Left lung (tissue), 10 donors: ENCODE data around the gene DHX9. TPM values are rescaled to one million over a fixed set of nuclear protein-coding genes. Genes with fewer than 3 reads are reported as not detected.

Experiments used
- ATAC-seq: fragments of 200-7000 bp; cut with Tn5 transposase; one replicate; pipeline ENCODE4 v1.9.1; 2020; ENCODE audit warnings: moderate library complexity
- DNase-seq, 4 donors: peaks; one replicate each; pipeline ENCODE4 v3.0.0-alpha.2; 2013 to 2020
- H3K27ac ChIP-seq, 2 donors: fragments of 200-600 bp; sonication (generic) in 1 of 2; one replicate each; pipeline versions ENCODE4 v1.5.0 to v1.8.0; 2020 to 2021
- H3K27me3 ChIP-seq, 2 donors: fragments of 200-600 bp; sonication (generic) in 1 of 2; one replicate each; pipeline versions ENCODE4 v1.5.0 to v1.8.0; 2020 to 2021
- H3K36me3 ChIP-seq, 2 donors: fragments of 200-600 bp; sonication (generic) in 1 of 2; one replicate each; pipeline versions ENCODE4 v1.5.0 to v1.8.0; 2020 to 2021
- H3K4me1 ChIP-seq, 2 donors: fragments of 200-600 bp; one replicate each; pipeline ENCODE4 v1.8.0; 2021
- H3K4me3 ChIP-seq, 2 donors: fragments of 200-600 bp; sonication (generic) in 1 of 2; one replicate each; pipeline versions ENCODE4 v1.5.0 to v1.8.0; 2020 to 2021; ENCODE audit warnings: mild to moderate bottlenecking in 1 of 2
- H3K9me3 ChIP-seq, 2 donors: fragments of 200-600 bp; sonication (generic) in 1 of 2; one replicate each; pipeline versions ENCODE4 v1.5.0 to v1.8.0; 2020 to 2021
- CTCF ChIP-seq, 2 donors: fragments of 200-600 bp; sonication (generic) in 1 of 2; IDR thresholded peaks; one replicate each; pipeline versions ENCODE4 v1.5.0 to v1.8.0; 2021; ENCODE audit warnings: antibody characterized with exemption in 2 of 2
- intact Hi-C, 2 donors: fragments of 100-400 bp; cut with DNase I; formaldehyde crosslinking; loops; one replicate each; pipeline versions ENCODE4 v1.11.2 to v1.14.2; 2022
- polyA plus RNA-seq, 6 donors: library from polyadenylated mRNA; unstranded; fragments of 120-200 nt; gene quantifications; one replicate each; pipeline ENCODE4 v1.2.1, GENCODE V29; 2013; ENCODE audit not compliant: insufficient read length in 6 of 6
- total RNA-seq, 2 donors: library from RNA; stranded (reverse); fragmentation: NEBNext Ultra II Directional; extraction: Animal tissue kit (Norgen Biotek cat#: 25700); gene quantifications; one replicate each; pipeline ENCODE4 v1.2.1, GENCODE V29; 2021
- donor health status: DM: no; HTN: yes; CAD: no.
- donor health status: DM: no; HTN: no; CAD: no.

DHX9 gene
- total and polyA plus RNA-seq, 8 donors = 109 to 269 (median 242) TPM

GRCh38 chr1:182905321-182905720 is 66.2 kb downstream of the DHX9 start:
- intact Hi-C loops = no loop called here
- no peak for DNase-seq
- H3K36me3 ChIP-seq = no peaks in the 10 kb centered on the region

GRCh38 chr1:182909578-182909977 is 70.4 kb downstream of the DHX9 start:
- DNase-seq (no peak), ATAC-seq (no peak)
- no peaks in the 10 kb centered on the region for H3K9me3 ChIP-seq
- intact Hi-C loops = no loop called here
- no peaks in the 10 kb centered on the region for H3K27me3 ChIP-seq
- H3K4me1 ChIP-seq = no peaks in the 10 kb centered on the region
- H3K36me3 ChIP-seq = no peaks in the 10 kb centered on the region
- no peak overlapping the region for H3K27ac ChIP-seq
- no peak overlapping the region for H3K4me3 ChIP-seq
- no peak for TF ChIP-seq CTCF (IDR thresholded peaks at IDR 0.05)

More at GRCh38 chr1:182905321-182905720, 66.2 kb downstream of the DHX9 start:
- Histone ChIP-seq H3K4me1 (no peaks in the 10 kb centered on the region), H3K9me3 (no peaks in the 10 kb centered on the region), H3K27ac (no peak overlapping the region), H3K4me3 (no peak overlapping the region), H3K27me3 (no peaks in the 10 kb centered on the region)
- TF ChIP-seq CTCF (IDR thresholded peaks at IDR 0.05) = no peak
- ATAC-seq = no peak

GRCh38 chr1:182910143-182910542 is 71.0 kb downstream of the DHX9 start:
- DNase-seq = no peak
- TF ChIP-seq CTCF (IDR thresholded peaks at IDR 0.05) = no peak
- Histone ChIP-seq H3K36me3 (no peaks in the 10 kb centered on the region), H3K4me1 (no peaks in the 10 kb centered on the region), H3K4me3 (no peak overlapping the region), H3K9me3 (no peaks in the 10 kb centered on the region), H3K27me3 (no peaks in the 10 kb centered on the region), H3K27ac (no peak overlapping the region)
- intact Hi-C loops = no loop called here
- ATAC-seq = no peak

DNA sequence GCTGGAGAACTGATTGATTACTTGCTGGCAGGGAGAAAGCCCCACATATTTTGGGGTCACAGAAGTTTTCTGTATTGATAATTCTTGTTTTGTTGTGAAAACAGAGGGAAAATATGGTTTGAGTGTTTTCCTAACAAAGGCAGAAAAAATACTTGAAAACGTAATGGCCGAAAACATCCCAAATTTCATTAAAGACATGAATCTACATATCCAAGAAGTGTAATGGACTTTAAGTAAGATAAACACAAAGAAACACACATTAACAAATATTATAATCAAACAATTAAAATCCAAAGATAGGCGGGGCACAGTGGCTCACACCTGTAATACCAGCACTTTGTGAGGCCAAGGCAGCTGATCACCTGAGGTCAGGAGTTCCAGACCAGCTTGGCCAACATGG is 74.3 kb downstream of the DHX9 start:
- no peaks in the 10 kb centered on the region for H3K36me3 ChIP-seq
- H3K4me1 ChIP-seq = no peaks in the 10 kb centered on the region
- no peak overlapping the region for H3K27ac ChIP-seq
- DNase-seq (no peak), ATAC-seq (no peak)
- H3K9me3 ChIP-seq = no peaks in the 10 kb centered on the region
- no peak overlapping the region for H3K4me3 ChIP-seq
- no peaks in the 10 kb centered on the region for H3K27me3 ChIP-seq
- no peak for TF ChIP-seq CTCF (IDR thresholded peaks at IDR 0.05)
- intact Hi-C loops = no loop called here

GRCh38 chr1:182917378-182917777 is 78.2 kb downstream of the DHX9 start:
- H3K4me1 ChIP-seq = no peaks in the 10 kb centered on the region
- H3K27ac ChIP-seq = no peak overlapping the region
- no peak for TF ChIP-seq CTCF (IDR thresholded peaks at IDR 0.05)
- no peaks in the 10 kb centered on the region for H3K9me3 ChIP-seq
- intact Hi-C loops = no loop called here
- DNase-seq (no peak), ATAC-seq (no peak)
- no peaks in the 10 kb centered on the region for H3K27me3 ChIP-seq
- no peaks in the 10 kb centered on the region for H3K36me3 ChIP-seq
- no peak overlapping the region for H3K4me3 ChIP-seq
